GM23248 (cell line): ENCODE measurements around the gene STRIP2.

Experiments
- EZH2 ChIP-seq: fragments of 200-600 bp; sonication (generic); IDR thresholded peaks from 2 replicates; pipeline ENCODE4 v1.6.1; 2018; ENCODE audit warnings: antibody characterized with exemption, mild to moderate bottlenecking; ENCODE audit not compliant: insufficient read depth, poor library complexity, severe bottlenecking
- EZH2phosphoT487 ChIP-seq: fragments of 200-600 bp; sonication (generic); IDR thresholded peaks from 2 replicates; pipeline ENCODE4 v1.6.1; 2018; ENCODE audit warnings: antibody characterized with exemption, moderate library complexity, mild to moderate bottlenecking, low read depth; ENCODE audit not compliant: insufficient read depth

- TF ChIP-seq EZH2 (no peak), EZH2phosphoT487 (no peak)
Observed at GRCh38 chr7:129470411-129470810, 36.2 kb downstream of the STRIP2 start.
